SU-DHL-6 (cell line): ENCODE results near the gene PRB4.

ENCODE experiments used
- H2AFZ ChIP-seq: fragments of 200-600 bp; sonication (generic); 2 replicates; pipeline ENCODE4 v1.6.1; 2014; ENCODE audit warnings: low read depth, mild to moderate bottlenecking, moderate library complexity, mixed read lengths, antibody characterized with exemption, low read length; ENCODE audit not compliant: severe bottlenecking
- H3F3A ChIP-seq: fragments of 200-600 bp; shearing (Covaris generic); 2 replicates; pipeline ENCODE4 v1.6.0; 2016; ENCODE audit warnings: antibody characterized with exemption, mild to moderate bottlenecking; ENCODE audit not compliant: insufficient read depth
- H3K27ac ChIP-seq: fragments of 200-600 bp; sonication (generic); 2 replicates; pipeline ENCODE4 v1.5.1; 2016; ENCODE audit warnings: low read depth, mild to moderate bottlenecking, low read length, moderate library complexity, mixed read lengths
- H3K27me3 ChIP-seq: fragments of 200-600 bp; sonication (generic), shearing (Covaris generic); 2 replicates; pipeline ENCODE4 v1.6.0; 2014; ENCODE audit warnings: mild to moderate bottlenecking, low read length
- H3K36me3 ChIP-seq: fragments of 200-600 bp; sonication (generic); 2 replicates; pipeline ENCODE4 v1.6.1; 2014; ENCODE audit warnings: mild to moderate bottlenecking, low read length, mixed read lengths
- H3K4me2 ChIP-seq: fragments of 300-600, 200-600 bp; shearing (Covaris generic), sonication (generic); 2 replicates; pipeline ENCODE4 v1.6.0; 2014; ENCODE audit warnings: low read length, low read depth, mild to moderate bottlenecking; ENCODE audit not compliant: poor library complexity, severe bottlenecking
- H3K4me3 ChIP-seq: fragments of 200-600 bp; sonication (generic); 2 replicates; pipeline ENCODE4 v1.5.1; 2014; ENCODE audit warnings: antibody characterized with exemption, low read length, mild to moderate bottlenecking, mixed read lengths; ENCODE audit not compliant: insufficient read depth, poor library complexity, severe bottlenecking
- H3K79me2 ChIP-seq: fragments of 200-600 bp; sonication (generic); 2 replicates; pipeline ENCODE4 v1.6.1; 2014; ENCODE audit warnings: mild to moderate bottlenecking, low read length, moderate library complexity; ENCODE audit not compliant: insufficient read depth
- H3K9ac ChIP-seq: fragments of 200-600 bp; sonication (generic); 2 replicates; pipeline ENCODE4 v1.7.0; 2014; ENCODE audit warnings: mild to moderate bottlenecking, low read length
- H3K9me2 ChIP-seq: fragments of 200-600 bp; sonication (generic); replicated peaks from 2 replicates; pipeline ENCODE4 v1.6.1; 2014; ENCODE audit warnings: low read length; ENCODE audit not compliant: insufficient read depth
- H3K9me3 ChIP-seq: fragments of 200-600 bp; sonication (generic); 2 replicates; pipeline ENCODE4 v1.6.1; 2014; ENCODE audit warnings: low read length, mixed read lengths; ENCODE audit not compliant: insufficient read depth
- H4K20me1 ChIP-seq: fragments of 200-600 bp; sonication (generic); 2 replicates; pipeline ENCODE4 v1.6.1; 2014; ENCODE audit warnings: low read depth, mild to moderate bottlenecking, antibody characterized with exemption, low read length, moderate library complexity, mixed read lengths
- CTCF ChIP-seq: fragments of 200-600 bp; sonication (generic); IDR thresholded peaks from one replicate; pipeline ENCODE4 v1.5.1; 2017; ENCODE audit warnings: antibody characterized with exemption, mild to moderate bottlenecking, low read length, moderate library complexity; ENCODE audit not compliant: insufficient read depth, poor library complexity, severe bottlenecking
- EZH2phosphoT487 ChIP-seq: fragments of 200-600 bp; sonication (generic), shearing (Covaris generic); conservative IDR thresholded peaks from 2 replicates; pipeline ENCODE4 v1.6.1; 2018; ENCODE audit warnings: mild to moderate bottlenecking, antibody characterized with exemption, low read length, moderate library complexity, mixed read lengths

The PRB4 gene

DNA sequence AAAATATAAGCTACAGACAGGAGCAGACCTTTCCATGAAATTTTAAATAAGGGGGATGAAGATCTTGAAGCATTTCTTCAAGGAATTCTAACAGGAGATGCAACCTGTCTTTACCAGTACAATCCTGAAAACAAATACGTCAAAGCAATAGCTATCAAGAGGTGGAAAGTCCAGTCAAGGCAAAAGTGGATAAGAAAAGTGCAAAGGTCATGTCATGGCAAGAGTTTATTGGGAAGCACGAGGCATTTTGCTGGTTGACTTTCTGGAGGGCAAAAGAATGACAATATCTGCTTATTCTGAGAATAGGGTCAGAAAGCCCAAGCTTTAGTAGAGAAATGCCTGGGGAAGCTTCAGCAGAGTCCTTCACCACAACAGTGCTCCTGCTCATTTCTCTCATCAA, 34.3 kb upstream of the PRB4 start:
- H3F3A ChIP-seq = no peaks in the 10 kb centered on the region
- TF ChIP-seq CTCF (no peak), EZH2phosphoT487 (no peak)
- H3K4me3 ChIP-seq = no peak overlapping the region
- no peak overlapping the region for H3K4me2 ChIP-seq
- H2AFZ ChIP-seq = no peak overlapping the region
- H3K9ac ChIP-seq = no peak overlapping the region
- H3K79me2 ChIP-seq = no peaks in the 10 kb centered on the region
- no peaks in the 10 kb centered on the region for H3K27me3 ChIP-seq
- H3K27ac ChIP-seq = no peak overlapping the region
- no peaks in the 10 kb centered on the region for H3K9me2 ChIP-seq
- no peaks in the 10 kb centered on the region for H4K20me1 ChIP-seq
- H3K36me3 ChIP-seq = no peaks in the 10 kb centered on the region
- H3K9me3 ChIP-seq = no peaks in the 10 kb centered on the region

GRCh38 chr12:11324426-11324825, 14.2 kb upstream of the PRB4 start:
- Histone ChIP-seq H3K9ac (no peak overlapping the region), H3K27ac (no peak overlapping the region), H3K9me2 (no peaks in the 10 kb centered on the region), H3K27me3 (no peaks in the 10 kb centered on the region), H3K9me3 (no peaks in the 10 kb centered on the region), H3F3A (no peaks in the 10 kb centered on the region), H2AFZ (no peak overlapping the region), H3K36me3 (no peaks in the 10 kb centered on the region), H3K4me3 (no peak overlapping the region), H3K4me2 (no peak overlapping the region), H4K20me1 (no peaks in the 10 kb centered on the region), H3K79me2 (no peaks in the 10 kb centered on the region)
- TF ChIP-seq EZH2phosphoT487 = no peak
- no peak for TF ChIP-seq CTCF

DNA sequence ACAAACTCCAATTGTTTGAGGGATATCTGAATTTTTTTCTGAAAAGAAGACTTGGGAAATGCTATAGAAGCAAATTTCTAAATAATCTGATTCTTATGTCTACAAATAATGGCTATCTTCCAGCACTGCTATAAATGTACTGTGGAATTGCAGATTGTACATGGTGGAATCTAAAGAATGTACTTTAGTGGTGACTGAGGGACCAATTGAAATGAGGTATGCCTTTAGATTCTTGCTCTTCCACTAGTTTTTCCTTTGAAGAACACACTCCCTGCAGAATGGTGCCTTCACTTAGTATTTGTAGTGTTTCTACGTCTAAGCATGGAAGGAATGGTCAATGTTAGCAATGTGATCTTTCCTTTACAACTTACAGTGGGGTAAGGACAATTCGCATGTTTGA, 11.7 kb upstream of the PRB4 start:
- no peak overlapping the region for H2AFZ ChIP-seq
- H3K4me2 ChIP-seq = no peak overlapping the region
- H3K9me2 ChIP-seq = no peaks in the 10 kb centered on the region
- H3K27ac ChIP-seq = no peak overlapping the region
- no peak overlapping the region for H3K4me3 ChIP-seq
- H4K20me1 ChIP-seq = no peaks in the 10 kb centered on the region
- H3F3A ChIP-seq = no peaks in the 10 kb centered on the region
- H3K79me2 ChIP-seq = no peaks in the 10 kb centered on the region
- H3K9ac ChIP-seq = no peak overlapping the region
- H3K27me3 ChIP-seq = no peaks in the 10 kb centered on the region
- TF ChIP-seq CTCF = no peak
- no peak for TF ChIP-seq EZH2phosphoT487
- no peaks in the 10 kb centered on the region for H3K9me3 ChIP-seq
- H3K36me3 ChIP-seq = no peaks in the 10 kb centered on the region

- H3K9ac ChIP-seq = no peak overlapping the region
Observed at GRCh38 chr12:11307143-11307542, 3.1 kb downstream of the PRB4 start.

More at GRCh38 chr12:11307143-11307542, 3.1 kb downstream of the PRB4 start:
- Histone ChIP-seq H2AFZ (no peak overlapping the region), H3K27ac (no peak overlapping the region), H4K20me1 (no peaks in the 10 kb centered on the region), H3K79me2 (no peaks in the 10 kb centered on the region), H3K27me3 (no peaks in the 10 kb centered on the region), H3K36me3 (no peaks in the 10 kb centered on the region), H3F3A (no peaks in the 10 kb centered on the region), H3K4me3 (no peak overlapping the region), H3K9me3 (no peaks in the 10 kb centered on the region), H3K4me2 (no peak overlapping the region), H3K9me2 (no peaks in the 10 kb centered on the region)
- no peak for TF ChIP-seq CTCF
- no peak for TF ChIP-seq EZH2phosphoT487
